LNCAP (cell line): ENCODE results near the gene SRRD.

Experiments
- CTCF ChIP-seq: fragments of 450-650 bp; IDR thresholded peaks from 2 replicates; pipeline ENCODE4 v1.5.1; 2017; ENCODE audit warnings: mild to moderate bottlenecking

The SRRD gene

DNA sequence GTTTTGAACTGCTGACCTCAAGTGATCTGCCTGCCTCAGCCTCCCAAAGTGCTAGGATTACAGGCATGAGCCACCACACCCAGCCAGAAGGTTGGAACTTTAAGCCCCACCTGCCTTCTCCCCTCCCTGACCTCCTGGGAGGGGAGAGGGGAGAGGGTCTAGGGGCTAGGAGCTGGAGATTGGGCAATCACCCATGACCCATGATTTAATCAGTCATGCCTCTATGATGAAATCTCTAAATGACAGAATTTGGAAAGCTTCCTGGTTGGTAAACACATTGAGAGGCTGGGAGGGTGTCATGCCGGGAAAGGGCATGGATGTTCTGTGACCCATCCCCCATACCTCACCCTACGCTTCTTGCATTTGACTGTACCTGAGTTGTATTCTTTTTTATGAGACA is 45.7 kb downstream of the SRRD start:
- no peak for TF ChIP-seq CTCF

GRCh38 chr22:26534171-26534855 is 50.6 kb downstream of the SRRD start:
- no peak for TF ChIP-seq CTCF

- no peak for TF ChIP-seq CTCF
Observed at GRCh38 chr22:26534874-26535602, 51.4 kb downstream of the SRRD start.

DNA sequence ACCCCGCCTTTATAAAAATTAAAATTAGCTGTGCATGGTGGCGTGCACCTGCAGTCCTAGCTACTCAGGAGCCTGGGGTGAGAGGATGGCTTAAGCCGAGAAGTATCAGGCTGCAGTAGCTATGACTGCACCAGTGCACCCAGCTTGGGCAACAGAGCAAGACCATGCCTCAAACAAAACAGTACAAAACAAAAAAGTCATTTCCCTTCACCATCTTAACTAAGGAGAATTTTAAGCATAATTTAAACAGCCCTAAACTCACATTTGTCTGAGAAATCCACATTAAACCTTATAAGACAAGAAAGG is 51.9 kb downstream of the SRRD start:
- no peak for TF ChIP-seq CTCF

- no peak for TF ChIP-seq CTCF
Observed at GRCh38 chr22:26536056-26536761, 52.5 kb downstream of the SRRD start.

DNA sequence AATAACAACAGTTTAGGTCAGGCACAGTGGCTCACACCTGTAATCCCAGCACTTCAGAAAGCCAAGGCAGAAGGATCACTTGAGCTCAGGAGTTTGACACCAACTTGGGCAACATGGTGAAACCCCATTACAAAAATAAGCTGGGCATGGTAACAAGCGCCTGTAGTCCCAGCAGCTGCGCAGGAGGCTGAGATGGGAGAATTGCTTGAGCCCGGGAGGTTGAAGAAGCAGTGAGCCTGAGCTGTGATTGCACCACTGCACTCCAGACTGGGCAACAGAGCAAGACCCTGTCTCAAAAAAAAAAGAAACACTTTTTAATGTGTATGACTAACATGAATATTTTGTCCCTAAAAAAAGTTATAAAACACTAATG is 53.1 kb downstream of the SRRD start:
- TF ChIP-seq CTCF = no peak

DNA sequence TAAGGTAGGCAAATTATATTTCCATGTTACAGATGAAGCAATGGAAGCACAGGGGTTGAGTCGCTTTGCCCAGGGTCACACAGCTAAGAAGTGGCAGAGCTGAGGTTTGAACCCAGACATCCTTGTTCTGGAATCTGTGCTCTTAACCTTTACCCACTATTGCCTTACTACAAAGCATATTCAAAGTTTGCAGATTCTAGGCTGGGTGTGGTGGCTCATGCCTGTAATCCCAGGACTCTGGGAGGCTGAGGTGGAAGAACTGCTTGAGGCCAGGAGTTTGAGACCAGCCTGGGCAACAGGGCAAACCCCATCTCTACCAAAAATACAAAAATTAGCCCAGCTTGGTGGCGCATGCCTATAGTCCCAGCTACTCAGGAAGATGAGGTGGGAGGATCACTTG is 56.4 kb downstream of the SRRD start:
- no peak for TF ChIP-seq CTCF
